ENCODE results near the gene PLA2R1.

GRCh38 chr2:159963700-159964099 is 98.7 kb downstream of the PLA2R1 start:
- TF ChIP-seq CTCF (IDR thresholded peaks at IDR 0.05) = no peak
- TF ChIP-seq POLR2A (IDR thresholded peaks at IDR 0.05) = no peak
